GM20431 (cell line): ENCODE measurements around the gene AP3B2.

Experiments used
- in situ Hi-C: fragments of 300-500 bp; cut with MseI, MboI; formaldehyde crosslinking; loops from one replicate; pipeline ENCODE4 v1.15.0; 2020; ENCODE audit warnings: low sequenced_read_pairs; ENCODE audit not compliant: unreplicated experiment

AP3B2 gene

DNA sequence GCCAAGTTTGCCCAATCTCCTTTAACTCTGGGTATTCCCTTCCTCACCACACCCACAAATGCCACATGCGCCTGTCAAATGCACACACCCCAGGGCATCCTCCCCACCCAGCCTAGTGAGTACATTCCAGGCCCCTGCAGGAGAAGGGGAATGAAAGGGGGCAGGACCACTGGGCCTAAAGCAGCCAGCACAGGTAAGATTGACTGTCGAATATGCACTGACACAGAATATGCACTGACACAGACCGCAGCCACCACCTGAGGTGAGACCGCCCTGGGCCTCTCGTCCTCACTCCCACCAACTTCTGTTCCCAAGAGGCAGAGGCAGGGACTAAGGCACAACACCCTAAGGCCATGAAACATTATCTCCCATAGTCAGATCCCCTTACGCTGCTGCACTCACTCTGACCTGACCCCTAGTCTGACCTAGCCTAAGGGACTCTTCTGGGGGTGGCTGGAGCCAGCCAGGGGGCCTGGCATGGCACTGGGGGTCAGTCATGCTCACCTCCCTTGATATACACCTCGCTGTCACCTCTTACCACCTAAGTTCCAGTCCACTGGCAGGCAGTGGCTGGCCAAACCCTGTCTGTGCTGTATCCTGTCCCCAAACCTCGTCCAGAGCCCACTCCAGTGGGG is 10.8 kb downstream of the AP3B2 start:
- in situ Hi-C loops: no loop called here

DNA sequence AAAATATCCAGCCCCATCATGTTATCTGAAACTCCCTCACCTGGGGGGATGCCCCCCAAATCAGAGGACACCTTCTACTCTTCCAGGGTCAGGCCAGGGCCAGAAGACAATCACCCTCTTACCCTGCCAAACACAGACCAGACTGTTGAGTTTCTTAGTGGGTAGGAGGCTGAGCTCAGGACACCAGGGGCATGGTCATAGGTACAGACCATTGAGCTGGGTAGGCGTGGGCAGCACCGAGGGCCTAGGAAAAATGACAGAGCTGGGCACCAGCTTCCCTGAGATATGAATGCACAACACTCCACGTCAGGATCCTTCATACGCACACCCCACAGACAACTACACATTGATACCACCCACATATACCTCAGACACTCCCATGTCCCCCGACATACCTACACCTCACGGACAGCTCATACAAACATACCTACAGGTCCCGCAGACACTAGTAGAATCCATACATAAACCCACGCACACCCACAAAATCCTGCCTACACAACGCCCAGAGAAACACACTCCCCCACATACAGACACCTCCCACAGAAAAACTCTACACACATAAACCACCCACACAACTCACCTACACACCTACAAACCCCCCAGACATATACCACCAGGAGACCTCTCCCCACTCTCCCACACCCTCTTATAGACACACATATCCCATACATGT is 11.8 kb downstream of the AP3B2 start:
- in situ Hi-C loops: no loop called here

DNA sequence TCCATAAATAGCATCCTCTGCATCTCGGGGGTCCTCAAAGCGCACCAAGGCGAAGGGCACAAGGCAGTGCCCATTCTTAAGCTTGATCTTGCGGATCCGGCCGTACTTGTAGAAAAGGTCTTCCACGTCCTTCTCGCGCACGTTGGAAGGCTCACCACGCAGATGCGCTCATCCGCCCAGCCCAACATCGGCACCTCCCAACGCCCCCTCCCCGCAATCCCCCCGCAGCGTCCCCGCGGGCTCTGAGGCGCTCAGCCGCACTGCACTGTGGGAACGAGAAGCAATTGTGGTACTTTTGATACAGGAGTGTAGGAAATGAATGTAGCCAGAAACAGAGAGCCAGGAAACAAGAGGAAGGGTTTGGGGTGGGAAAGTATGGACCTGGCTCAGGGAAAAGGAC is 17.5 kb downstream of the AP3B2 start:
- in situ Hi-C loops: no loop called here

DNA sequence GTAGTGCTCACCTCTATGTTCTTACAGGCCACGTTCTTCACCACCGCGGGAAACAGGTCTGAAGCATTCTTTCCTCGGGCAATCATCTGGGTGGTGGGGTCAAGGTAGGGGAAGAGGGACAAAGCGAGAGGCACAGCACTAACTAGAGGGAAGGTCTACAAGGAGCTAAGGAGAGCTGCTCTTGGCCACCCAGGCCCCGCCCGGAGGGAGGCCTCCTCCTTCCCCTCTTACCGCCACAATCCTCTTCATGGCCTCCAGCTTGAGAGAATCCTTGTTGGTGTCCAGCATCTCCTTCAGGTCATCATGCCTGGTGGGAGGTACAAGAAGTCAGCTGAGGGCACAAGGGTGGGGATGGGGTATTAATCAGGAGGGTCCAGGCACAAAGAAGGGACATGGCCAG is 20.5 kb downstream of the AP3B2 start:
- in situ Hi-C loops: no loop called here

GRCh38 chr15:82688691-82689090 is 21.0 kb downstream of the AP3B2 start:
- in situ Hi-C loops: no loop called here

GRCh38 chr15:82681371-82681770 is 28.3 kb downstream of the AP3B2 start:
- in situ Hi-C loops: no loop called here

- in situ Hi-C loops: no loop called here
Measured at GRCh38 chr15:82680200-82681102, 29.2 kb downstream of the AP3B2 start.

DNA sequence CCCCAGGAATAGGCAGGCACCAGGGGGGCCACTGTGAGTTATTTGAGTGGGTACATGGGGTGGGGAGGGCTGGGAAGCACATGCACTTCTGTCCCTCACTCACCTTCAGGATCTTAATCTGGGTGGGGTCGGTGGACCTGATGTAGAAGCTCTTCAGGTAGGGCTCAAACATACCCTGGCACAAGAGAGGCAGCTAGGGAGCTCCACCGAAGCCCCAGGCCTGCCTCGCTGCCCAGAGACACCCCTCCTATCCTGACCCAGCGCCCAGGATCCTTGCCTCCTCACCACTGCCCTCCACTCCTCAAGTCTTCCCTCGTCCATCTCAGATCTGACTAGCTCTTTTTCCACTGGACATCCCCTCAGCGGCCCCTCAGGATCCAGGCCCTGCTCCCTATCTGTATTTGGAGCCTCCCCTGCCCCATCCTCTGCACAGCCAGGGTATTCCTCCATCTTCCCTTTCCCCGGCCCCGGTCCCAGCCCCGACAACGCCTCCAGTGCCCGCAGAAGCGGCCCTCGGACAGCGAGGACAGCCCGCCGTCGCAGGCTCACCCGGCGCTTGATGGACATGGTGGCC is 30.0 kb downstream of the AP3B2 start:
- in situ Hi-C loops: no loop called here

DNA sequence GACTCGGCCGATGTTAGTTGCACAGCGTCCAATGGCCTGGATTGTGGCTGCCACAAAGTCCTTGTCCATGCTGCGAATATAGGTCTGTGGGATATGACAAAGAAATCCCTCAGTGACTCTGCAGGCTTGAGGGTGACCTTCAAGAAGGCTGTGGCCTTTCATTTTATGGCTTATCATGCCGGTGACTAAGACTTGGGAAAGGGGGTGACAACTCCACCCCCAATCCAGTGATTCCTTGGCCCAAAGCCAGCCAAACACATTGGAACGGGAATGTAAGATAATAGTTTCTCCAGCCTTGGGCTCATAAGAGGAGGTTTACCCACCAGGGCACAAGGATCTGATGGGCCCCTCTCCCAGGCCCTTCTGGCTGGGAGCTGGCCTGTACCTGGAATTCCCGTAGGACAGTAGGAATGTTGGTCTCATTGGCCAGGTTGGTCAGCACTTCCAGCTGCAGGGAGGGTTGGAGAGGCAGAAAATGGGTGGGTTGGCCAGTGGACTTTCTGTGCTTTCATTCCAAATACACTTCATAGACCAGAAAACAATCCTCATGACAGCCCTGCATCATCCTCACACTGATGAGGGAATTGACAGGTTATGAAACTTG is 31.9 kb downstream of the AP3B2 start:
- in situ Hi-C loops: no loop called here

GRCh38 chr15:82674873-82675272 is 34.8 kb downstream of the AP3B2 start:
- in situ Hi-C loops: no loop called here

- in situ Hi-C loops: no loop called here
Measured at GRCh38 chr15:82670699-82671098, 39.0 kb downstream of the AP3B2 start.

- in situ Hi-C loops: no loop called here
Measured at GRCh38 chr15:82666606-82667005, 43.1 kb downstream of the AP3B2 start.

GRCh38 chr15:82664021-82664420 is 45.7 kb downstream of the AP3B2 start:
- in situ Hi-C loops: no loop called here

GRCh38 chr15:82663186-82663600 is 46.5 kb downstream of the AP3B2 start:
- in situ Hi-C loops: no loop called here

DNA sequence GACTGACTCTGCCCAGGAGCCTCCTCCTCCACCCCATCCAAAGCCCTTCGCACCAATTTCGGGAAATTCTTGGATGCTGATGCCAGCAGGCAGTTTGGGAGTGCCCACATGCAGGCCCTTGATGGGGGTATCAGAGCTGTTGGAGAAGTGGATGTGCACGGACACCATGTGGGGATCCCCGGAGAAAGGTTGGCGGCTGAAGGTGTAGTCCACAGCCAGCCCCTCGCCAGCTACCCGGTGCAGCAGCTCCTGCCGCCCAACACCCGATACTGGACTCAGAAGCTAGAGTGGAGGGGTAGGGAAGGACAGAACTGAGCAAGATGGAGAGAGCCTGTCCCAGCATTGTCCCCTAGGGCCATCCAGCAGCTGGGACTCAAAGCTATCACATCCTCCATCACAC is 47.0 kb downstream of the AP3B2 start:
- in situ Hi-C loops: no loop called here

DNA sequence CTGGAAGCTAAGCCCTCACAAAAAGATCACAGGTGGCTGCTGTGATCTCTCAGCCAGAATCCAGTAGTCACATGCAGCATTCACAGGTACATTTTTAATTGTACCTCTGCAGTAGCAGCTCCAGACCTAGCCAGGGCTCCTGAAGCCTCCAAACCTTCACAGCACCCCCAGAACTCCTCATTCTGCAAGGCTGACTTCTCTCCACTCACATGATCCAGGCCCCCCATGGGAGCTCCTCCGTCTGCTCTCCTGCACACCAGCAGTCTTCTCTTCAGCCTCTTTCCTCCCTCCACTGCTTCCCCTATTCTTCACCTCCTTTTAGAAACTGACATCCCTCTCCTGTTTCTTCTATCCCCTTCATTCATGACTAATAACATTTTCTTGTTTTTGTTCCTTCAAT is 49.3 kb downstream of the AP3B2 start:
- in situ Hi-C loops: no loop called here

DNA sequence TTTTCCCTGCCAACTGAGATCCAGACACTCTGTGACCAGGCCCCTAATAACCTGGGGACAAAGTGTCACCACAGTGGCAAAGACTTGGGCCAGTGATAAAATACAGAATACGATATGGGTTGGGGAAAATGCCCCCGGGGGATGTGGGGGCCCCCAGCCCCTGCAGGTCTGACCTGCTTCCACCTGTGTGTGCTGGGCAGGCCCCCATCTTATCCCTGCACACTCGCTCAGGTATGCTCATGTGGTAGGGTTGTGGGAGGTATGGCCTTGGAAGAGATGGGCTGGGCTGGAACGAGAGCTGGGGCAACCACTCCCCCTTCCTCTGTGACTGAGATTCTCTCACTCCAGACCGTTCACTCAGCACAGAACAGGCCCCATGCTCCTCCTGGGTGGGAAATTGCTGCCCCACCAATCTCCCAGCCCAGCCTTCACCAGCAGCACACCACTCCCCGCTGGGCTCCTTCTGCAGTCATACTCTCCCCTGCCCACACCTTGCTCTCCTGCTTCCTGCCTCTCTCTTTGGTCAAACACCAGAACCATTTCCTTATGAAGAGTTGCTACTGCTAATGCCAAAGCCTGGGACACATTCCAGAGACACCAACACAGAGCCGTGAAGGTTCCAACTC is 52.9 kb downstream of the AP3B2 start:
- in situ Hi-C loops: no loop called here

GRCh38 chr15:82655606-82656005 is 54.1 kb downstream of the AP3B2 start:
- in situ Hi-C loops: no loop called here

- in situ Hi-C loops: no loop called here
Measured at GRCh38 chr15:82653483-82654168, 56.0 kb downstream of the AP3B2 start.
